ENCODE measurements around the gene CYGB. TPM values are rescaled to one million over a fixed set of nuclear protein-coding genes. Genes with fewer than 3 reads are reported as not detected.
A peak's percentile ranks its signal among the peaks of the same experiment; 100 is the strongest.
"Not testable (repeated sequence)": the region's sequence is repeated elsewhere in the genome, so short reads cannot be mapped to it uniquely, and the experiment has no call there.

CYGB gene
- total RNA-seq, 2 experiments from 2014 or later: 0.40 TPM; not detected in 1

DNA sequence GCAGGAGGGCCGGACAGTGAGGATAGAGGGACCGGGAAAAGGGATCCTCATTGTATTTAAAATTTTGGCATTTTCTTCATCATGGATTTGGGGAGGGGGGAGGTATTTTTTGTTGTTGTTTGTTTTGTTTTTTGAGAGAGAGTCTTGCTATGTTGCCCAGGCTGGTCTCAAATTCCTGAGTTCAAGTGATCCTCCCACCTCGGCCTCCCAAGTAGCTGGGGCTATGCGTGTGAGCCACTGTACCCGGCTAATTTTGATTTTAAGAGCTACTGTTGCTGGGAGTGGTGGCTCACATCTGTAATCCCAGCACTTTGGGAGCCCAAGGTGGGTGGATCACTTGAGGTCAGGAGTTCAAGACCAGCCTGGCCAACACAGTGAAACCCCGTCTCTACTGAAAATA lies 23.2 kb downstream of the CYGB start:
- CTCF ChIA-PET: interaction anchor here (1.0 to 2.4 kb wide), 9 partner anchors 7 to 167 kb away, joined by 3 to 11 read pairs (median 5); no protein-coding TSS in a partner anchor
- not testable (repeated sequence) for H3K36me3 Mint-ChIP-seq (ENCODE audit: low read depth); ATAC-seq; H3K9me3 Mint-ChIP-seq (ENCODE audit: insufficient read depth); DNase-seq; H3K27me3 Mint-ChIP-seq (ENCODE audit: low read depth)
- POLR2A ChIA-PET: interaction anchor here (0.5 to 1.0 kb wide), 2 partner anchors 13 to 23 kb away, joined by 3 read pairs; no protein-coding TSS in a partner anchor
- Mint-ChIP-seq H3K4me1 (ENCODE audit: low read depth) (peaks cover 76% of the 10 kb centered on the region), H3K27ac (peak overlapping the region; percentile 99), H3K4me3 (peak overlapping the region; percentile 71)

DNA sequence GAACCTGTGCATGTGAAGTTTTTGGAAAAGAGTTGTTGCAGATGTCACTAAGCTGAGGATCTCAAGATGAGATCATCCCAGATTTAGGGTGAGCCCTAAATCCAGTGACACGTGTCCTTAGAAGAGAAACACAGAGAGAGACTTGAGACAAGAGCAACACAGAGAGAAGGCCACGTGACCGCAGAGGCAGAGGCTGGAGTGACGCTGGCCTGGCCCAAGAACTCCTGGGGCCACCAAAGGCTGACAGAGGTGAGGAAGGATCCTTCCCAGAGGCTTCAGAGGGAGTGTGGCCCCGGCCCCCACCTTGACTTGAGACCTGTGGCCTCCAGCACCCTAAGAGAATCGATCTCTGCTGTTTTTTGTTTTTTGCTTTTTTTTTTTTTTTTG lies 24.2 kb downstream of the CYGB start:
- POLR2A ChIA-PET: no interaction called here
- Mint-ChIP-seq H3K27ac (peak overlapping the region; percentile 73), H3K4me3 (no peak overlapping the region)

DNA sequence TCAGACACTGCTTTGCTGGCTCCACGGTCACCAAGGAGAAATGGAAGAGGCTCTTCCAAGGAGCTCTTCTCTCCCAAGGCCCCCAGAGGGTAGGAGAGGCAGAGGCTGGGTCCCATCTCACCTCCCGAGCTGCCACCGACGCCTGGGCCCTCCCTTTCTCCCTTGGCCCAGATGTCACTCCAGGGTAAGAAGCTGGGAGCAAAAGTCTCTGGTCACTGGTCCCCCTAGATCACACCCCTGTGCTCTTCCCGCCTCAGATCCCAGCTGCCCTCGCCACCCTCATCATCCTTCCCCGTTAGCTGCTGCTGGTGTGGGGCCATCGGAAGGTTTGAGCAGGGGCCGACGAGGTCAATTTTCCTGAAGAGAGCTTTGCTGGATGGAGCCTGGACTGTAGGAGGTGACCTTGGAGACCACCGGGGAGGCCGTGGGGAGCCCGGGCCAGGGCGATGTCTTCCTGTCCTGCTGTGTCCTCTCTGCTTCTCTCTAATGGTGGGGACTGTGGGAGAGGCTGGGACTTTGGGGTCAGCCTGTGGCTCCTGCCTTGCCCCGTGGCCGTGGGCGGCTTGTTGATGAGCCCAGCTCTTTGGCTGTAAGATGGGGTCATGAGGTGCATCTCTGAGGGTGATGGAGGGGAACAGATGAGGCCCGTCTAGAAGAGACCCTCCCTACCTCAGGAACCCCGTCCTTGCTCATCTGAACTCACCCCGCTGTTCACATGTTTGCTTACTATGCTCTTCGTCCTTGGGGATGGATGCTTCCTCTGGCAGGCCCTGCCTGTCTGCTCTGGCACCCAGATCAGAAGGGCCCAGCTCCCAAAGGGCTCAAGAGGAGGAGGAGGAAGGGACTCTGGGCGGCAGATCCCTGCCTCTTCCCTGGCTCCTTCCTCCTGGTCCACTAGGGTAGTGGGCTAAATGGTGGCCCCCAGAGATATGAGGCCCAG lies 24.9 kb downstream of the CYGB start:
- CTCF ChIA-PET: interaction anchor here (0.8 to 1.7 kb wide), 5 partner anchors 11 to 651 kb away, joined by 3 to 10 read pairs (median 3); no protein-coding TSS in a partner anchor
- Mint-ChIP-seq H3K27ac (peak overlapping the region; percentile 73), H3K27me3 (ENCODE audit: low read depth) (peaks cover 3% of the 10 kb centered on the region), H3K4me1 (ENCODE audit: low read depth) (peaks cover 64% of the 10 kb centered on the region), H3K36me3 (ENCODE audit: low read depth) (no peaks in the 10 kb centered on the region), H3K9me3 (ENCODE audit: insufficient read depth) (no peaks in the 10 kb centered on the region), H3K4me3 (no peak overlapping the region)
- no peak for DNase-seq
- no peak for ATAC-seq
- POLR2A ChIA-PET: interaction anchor here (1.2 kb wide), 1 partner anchor 19 kb away, joined by 4 read pairs; no protein-coding TSS in a partner anchor

More for the DNA sequence above, 24.2 kb downstream of the CYGB start:
- H3K4me1 Mint-ChIP-seq (ENCODE audit: low read depth): peaks cover 70% of the 10 kb centered on the region
- ATAC-seq (no peak), DNase-seq (no peak)
- H3K36me3 Mint-ChIP-seq (ENCODE audit: low read depth): no peaks in the 10 kb centered on the region
- no peaks in the 10 kb centered on the region for H3K9me3 Mint-ChIP-seq (ENCODE audit: insufficient read depth)
- peaks cover 2% of the 10 kb centered on the region for H3K27me3 Mint-ChIP-seq (ENCODE audit: low read depth)
- CTCF ChIA-PET: interaction anchor here (1.7 to 2.4 kb wide), 2 partner anchors 10 to 128 kb away, joined by 6 to 10 read pairs; no protein-coding TSS in a partner anchor

DNA sequence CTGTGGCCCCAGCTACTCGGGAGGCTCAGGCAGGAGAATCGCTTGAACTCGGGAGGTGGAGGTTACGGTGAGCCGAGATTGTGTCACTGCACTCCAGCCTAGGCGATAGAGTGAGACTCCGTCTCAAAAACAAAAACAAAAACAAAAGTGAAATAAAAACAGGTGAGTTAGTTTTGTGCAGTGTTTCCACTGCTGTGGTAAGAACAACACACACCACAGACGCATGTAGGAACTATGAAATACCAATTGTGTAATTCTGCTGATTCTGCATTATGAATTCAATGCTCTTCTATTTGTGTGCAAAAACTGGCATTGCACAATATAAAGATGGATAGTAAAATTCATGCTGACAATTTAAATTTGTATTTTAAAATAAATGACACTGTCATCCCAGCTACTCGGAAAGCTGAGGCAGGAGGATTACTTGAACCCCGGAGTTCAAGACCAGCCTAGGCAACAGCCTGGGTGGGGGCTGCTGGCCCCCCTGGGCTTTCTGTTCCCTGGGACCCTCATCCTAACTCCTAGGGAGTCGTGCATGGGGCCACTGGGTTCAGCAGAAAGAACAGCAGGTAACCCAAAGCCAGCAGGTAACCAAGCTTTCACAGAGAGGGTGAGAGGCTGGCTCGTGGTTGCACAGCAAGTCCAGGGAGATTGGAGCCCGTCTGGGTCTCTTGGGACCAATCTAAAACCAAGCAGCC lies 25.7 kb downstream of the CYGB start:
- no peak for DNase-seq
- Mint-ChIP-seq H3K27me3 (ENCODE audit: low read depth) (peaks cover 4% of the 10 kb centered on the region), H3K36me3 (ENCODE audit: low read depth) (no peaks in the 10 kb centered on the region), H3K9me3 (ENCODE audit: insufficient read depth) (no peaks in the 10 kb centered on the region), H3K4me3 (no peak overlapping the region), H3K4me1 (ENCODE audit: low read depth) (peaks cover 66% of the 10 kb centered on the region), H3K27ac (no peak overlapping the region)
- ATAC-seq: no peak
- POLR2A ChIA-PET: interaction anchor here (1.2 kb wide), 1 partner anchor 18 kb away, joined by 4 read pairs; no protein-coding TSS in a partner anchor
- CTCF ChIA-PET: interaction anchor here (0.8 to 1.7 kb wide), 5 partner anchors 12 to 650 kb away, joined by 3 to 10 read pairs (median 3); no protein-coding TSS in a partner anchor

DNA sequence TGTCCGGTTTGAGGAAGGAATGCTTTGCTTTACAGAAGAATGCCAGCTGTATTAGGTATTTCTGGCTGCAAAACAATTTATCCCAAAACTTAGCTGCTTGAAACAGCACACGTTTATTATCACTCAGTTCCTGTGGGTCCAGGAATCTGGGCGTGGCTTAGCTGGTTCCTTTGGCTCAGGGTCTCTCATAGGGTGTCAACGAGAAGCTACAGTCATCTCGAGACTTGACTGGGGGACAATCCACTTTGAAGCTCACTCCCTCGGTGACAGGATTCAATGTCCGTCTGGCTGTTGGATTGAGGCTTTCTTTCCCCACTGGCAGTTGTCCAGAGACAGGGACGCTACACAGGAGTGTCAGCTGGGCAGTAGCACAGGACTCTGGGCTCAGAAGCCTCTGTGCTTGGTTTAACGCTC lies 26.7 kb downstream of the CYGB start:
- no peak overlapping the region for H3K4me3 Mint-ChIP-seq
- peaks cover 4% of the 10 kb centered on the region for H3K27me3 Mint-ChIP-seq (ENCODE audit: low read depth)
- H3K27ac Mint-ChIP-seq: no peak overlapping the region
- no peaks in the 10 kb centered on the region for H3K9me3 Mint-ChIP-seq (ENCODE audit: insufficient read depth)
- DNase-seq: no peak
- POLR2A ChIA-PET: no interaction called here
- CTCF ChIA-PET: interaction anchor here (0.7 to 1.4 kb wide), 5 partner anchors 11 to 58 kb away, joined by 3 to 4 read pairs (median 3); partner anchors contain the start of gene UBE2O
- H3K36me3 Mint-ChIP-seq (ENCODE audit: low read depth): no peaks in the 10 kb centered on the region
- peaks cover 66% of the 10 kb centered on the region for H3K4me1 Mint-ChIP-seq (ENCODE audit: low read depth)
- no peak for ATAC-seq

DNA sequence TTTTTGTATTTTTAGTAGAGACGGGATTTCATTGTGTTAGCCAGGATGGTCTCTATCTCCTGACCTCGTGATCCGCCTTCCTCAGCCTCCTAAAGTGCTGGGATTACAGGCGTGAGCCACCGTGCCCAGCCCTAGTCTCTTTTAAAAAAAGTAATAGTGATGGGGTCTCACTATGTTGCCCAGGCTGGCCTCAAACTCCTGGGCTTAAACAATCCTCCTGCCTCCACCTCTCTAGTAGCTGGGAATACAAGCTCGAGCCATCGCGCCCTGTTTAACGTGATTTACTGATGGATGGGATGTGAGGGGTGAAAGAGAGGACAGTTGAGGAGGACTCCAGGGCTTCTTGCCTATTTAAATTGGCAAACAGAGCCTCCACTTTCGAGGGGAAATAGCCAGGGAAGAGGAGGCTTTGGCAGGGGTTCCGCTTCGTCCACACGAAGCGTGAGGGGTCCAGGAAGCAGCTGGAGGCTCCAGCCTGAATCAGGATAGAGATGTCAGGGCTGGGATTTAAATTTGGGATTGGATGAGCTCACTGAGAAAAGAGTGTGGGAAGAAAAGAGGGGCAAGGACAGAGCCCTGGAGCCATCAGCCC lies 28.9 kb downstream of the CYGB start:
- POLR2A ChIA-PET; H3K4me3 Mint-ChIP-seq; H3K27ac Mint-ChIP-seq; H3K27me3 Mint-ChIP-seq (ENCODE audit: low read depth); H3K9me3 Mint-ChIP-seq (ENCODE audit: insufficient read depth); ATAC-seq; DNase-seq; H3K36me3 Mint-ChIP-seq (ENCODE audit: low read depth): not testable (repeated sequence)
- H3K4me1 Mint-ChIP-seq (ENCODE audit: low read depth): peaks cover 47% of the 10 kb centered on the region
- CTCF ChIA-PET: interaction anchor here (0.6 to 11.9 kb wide), 8 partner anchors 15 to 204 kb away, joined by 3 to 184 read pairs (median 10); partner anchors contain the start of genes AANAT and UBE2O

DNA sequence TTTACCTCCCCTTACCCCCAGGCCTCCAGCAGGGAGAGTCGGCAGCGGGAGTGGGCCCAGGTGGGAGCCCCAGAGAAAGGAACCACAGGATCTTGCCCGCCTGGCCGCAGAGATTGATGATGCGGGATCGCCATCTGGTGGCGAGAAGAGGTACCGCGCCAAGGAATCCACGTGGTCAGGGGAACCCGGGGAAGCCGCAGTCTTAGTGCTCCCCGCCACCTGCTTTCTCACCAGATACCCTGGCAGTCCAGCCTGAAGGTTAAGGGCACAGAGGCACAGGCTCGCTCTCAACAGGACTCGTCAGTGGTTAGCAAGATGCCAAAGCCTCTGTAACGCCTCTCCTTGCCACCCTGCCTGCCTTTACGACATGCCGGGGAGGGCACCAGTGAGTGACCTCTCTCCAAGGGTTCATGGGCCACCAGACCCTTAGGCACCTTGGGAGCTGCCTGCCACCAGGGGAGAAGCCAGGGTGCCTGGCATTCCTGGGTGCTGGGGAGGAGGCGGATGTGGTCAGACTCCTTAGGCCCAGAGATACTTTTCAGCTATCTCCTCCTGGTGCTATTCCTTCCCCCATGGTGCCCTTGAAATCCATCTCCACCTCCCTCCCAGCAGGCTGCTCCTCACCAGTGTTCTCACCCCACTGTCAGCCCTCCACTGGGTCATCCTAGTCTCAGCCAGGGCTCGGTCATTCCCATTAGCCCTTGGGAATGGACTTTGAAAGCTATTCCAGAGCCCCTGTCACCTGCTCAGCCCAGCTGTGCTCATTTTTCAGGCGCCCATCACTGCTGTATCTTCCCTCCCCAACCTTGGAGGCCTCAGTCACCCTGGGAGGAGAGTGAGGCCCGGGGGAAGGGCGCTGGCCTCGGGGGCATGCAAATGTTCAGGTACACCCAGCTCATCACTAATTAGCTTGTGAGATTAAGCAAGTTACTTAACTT lies 30.8 kb downstream of the CYGB start:
- Mint-ChIP-seq H3K9me3 (ENCODE audit: insufficient read depth) (no peaks in the 10 kb centered on the region), H3K27me3 (ENCODE audit: low read depth) (peaks cover 4% of the 10 kb centered on the region), H3K4me1 (ENCODE audit: low read depth) (peaks cover 43% of the 10 kb centered on the region), H3K27ac (peak overlapping the region; percentile 49), H3K36me3 (ENCODE audit: low read depth) (no peaks in the 10 kb centered on the region), H3K4me3 (no peak overlapping the region)
- ChIA-PET CTCF (interaction anchor here (0.8 to 11.9 kb wide), 27 partner anchors 8 to 197 kb away, joined by 3 to 184 read pairs (median 6); partner anchors contain the start of genes AANAT, SPHK1 and UBE2O), POLR2A (interaction anchor here (1.2 kb wide), 2 partner anchors 9 to 13 kb away, joined by 4 read pairs; no protein-coding TSS in a partner anchor)
- peak; percentile 91 for DNase-seq
- ATAC-seq: peak; percentile 85

DNA sequence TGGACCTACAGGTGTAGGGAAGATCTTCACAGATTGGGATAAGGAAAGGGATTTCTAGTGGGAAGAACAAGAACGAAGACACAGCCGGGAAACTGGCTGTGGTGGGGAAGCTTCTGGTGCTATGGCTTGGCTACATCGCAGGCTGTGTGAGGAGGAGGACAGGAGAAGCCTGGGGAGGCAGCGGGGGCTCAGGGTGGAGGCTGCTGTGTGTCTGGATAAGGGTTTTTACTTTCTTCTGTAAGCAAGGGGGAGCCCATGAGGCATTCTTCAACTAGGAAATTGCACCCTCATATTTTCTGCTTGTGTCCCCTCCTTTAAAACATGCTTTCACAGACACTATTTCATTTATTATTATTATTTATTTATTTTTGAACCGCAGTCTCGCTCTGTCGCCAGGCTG lies 33.4 kb downstream of the CYGB start:
- ATAC-seq: no peak
- H3K36me3 Mint-ChIP-seq (ENCODE audit: low read depth): peaks cover 2% of the 10 kb centered on the region
- H3K9me3 Mint-ChIP-seq (ENCODE audit: insufficient read depth): no peaks in the 10 kb centered on the region
- DNase-seq: no peak
- H3K4me3 Mint-ChIP-seq: no peak overlapping the region
- peaks cover 46% of the 10 kb centered on the region for H3K4me1 Mint-ChIP-seq (ENCODE audit: low read depth)
- ChIA-PET CTCF (interaction anchor here (1.5 to 11.9 kb wide), 5 partner anchors 12 to 119 kb away, joined by 3 to 184 read pairs (median 9); partner anchors contain the start of gene AANAT), POLR2A (interaction anchor here (0.6 kb wide), 1 partner anchor 61 kb away, joined by 3 read pairs; no protein-coding TSS in a partner anchor)
- H3K27ac Mint-ChIP-seq: peak overlapping the region; percentile 13
- H3K27me3 Mint-ChIP-seq (ENCODE audit: low read depth): peaks cover 3% of the 10 kb centered on the region

DNA sequence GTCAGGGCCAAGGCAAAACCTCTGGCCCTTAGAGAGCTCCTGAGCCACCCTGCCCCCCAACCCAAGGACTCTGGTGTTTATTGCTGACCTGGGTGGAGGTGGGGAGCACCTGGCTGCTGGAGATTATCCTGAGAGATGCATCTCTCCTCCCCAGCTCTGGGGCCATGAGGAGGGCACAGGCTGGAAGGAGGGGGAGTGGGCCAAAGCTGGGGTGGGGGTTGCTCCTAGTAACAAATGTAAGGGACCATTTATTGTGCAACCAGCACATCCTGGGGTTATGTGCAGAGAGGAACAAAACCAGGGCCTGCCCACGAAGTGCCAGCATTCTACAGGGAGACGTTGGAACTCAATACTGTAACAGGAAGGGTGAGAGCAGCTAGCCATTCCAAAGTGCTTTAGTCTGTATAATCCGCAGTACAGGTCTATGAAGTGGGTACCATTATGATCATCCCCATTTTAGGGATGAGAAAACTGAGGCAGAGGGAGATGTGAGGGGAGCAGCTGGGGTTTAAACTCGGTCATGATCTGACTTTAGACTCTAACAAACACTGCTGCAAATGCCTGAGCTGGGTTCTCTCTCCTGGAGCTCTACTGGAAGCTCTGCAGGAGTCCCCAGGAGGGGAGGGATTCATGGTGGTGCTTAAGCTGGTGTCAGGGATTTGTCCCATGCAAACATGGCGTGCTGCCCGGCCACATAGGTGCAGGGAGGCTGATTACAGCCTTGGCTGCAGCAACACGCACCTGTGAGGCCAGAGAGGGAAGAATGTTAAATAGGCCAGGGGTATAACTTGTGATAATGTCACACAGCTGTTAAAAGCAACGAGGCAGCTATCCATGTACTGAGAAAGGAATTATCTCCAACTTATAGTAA lies 34.9 kb downstream of the CYGB start:
- POLR2A ChIA-PET: interaction anchor here (0.8 to 3.0 kb wide), 7 partner anchors 10 to 455 kb away, joined by 3 to 12 read pairs (median 3); partner anchors contain the start of gene AANAT
- Mint-ChIP-seq H3K4me3 (no peak overlapping the region), H3K27me3 (ENCODE audit: low read depth) (peaks cover under 1% of the 10 kb centered on the region), H3K9me3 (ENCODE audit: insufficient read depth) (no peaks in the 10 kb centered on the region), H3K36me3 (ENCODE audit: low read depth) (peaks cover 7% of the 10 kb centered on the region), H3K27ac (peak overlapping the region; percentile 95), H3K4me1 (ENCODE audit: low read depth) (peaks cover 62% of the 10 kb centered on the region)
- CTCF ChIA-PET: interaction anchor here (0.9 to 11.9 kb wide), 10 partner anchors 10 to 122 kb away, joined by 3 to 184 read pairs (median 4); partner anchors contain the start of genes AANAT and UBE2O
- ATAC-seq: no peak
- DNase-seq: no peak

Data from activated CD8-positive, alpha-beta T cell treated with anti-CD3 and anti-CD28 coated beads, Interleukin-2, amount 10 ng/mL, durations not matched to agents 7 days and 5 days (primary cell).